Neural cell (in vitro differentiated cells): ENCODE results near the gene RNF20. TPM values are rescaled to one million over a fixed set of nuclear protein-coding genes. Genes with fewer than 3 reads are reported as not detected.

Experiments
- H2AFZ ChIP-seq: fragments of 200-600, 300-800 bp; sonication (generic), shearing (Covaris generic); 2 replicates; pipeline ENCODE4 v1.6.0; 2014; ENCODE audit warnings: low read depth, mild to moderate bottlenecking, antibody characterized with exemption, low read length, moderate library complexity
- H3F3A ChIP-seq: fragments of 200-600 bp; shearing (Covaris generic); 2 replicates; pipeline ENCODE4 v1.6.1; 2016; ENCODE audit warnings: mild to moderate bottlenecking, moderate library complexity, mixed read lengths, antibody characterized with exemption, low read length; ENCODE audit not compliant: insufficient read depth, poor library complexity, severe bottlenecking
- H3K27ac ChIP-seq: fragments of 200-600, 300-800 bp; sonication (generic), shearing (Covaris generic); 2 replicates; pipeline ENCODE4 v1.5.1; 2014; ENCODE audit warnings: mild to moderate bottlenecking, low read length, moderate library complexity
- H3K27me3 ChIP-seq: fragments of 300-800, 200-600 bp; sonication (generic), shearing (Covaris generic); 2 replicates; pipeline ENCODE4 v1.6.0; 2014; ENCODE audit warnings: mild to moderate bottlenecking, low read depth, low read length, moderate library complexity; ENCODE audit not compliant: insufficient read depth
- H3K36me3 ChIP-seq: fragments of 300-800, 200-600 bp; sonication (generic), shearing (Covaris generic); 2 replicates; pipeline ENCODE4 v1.5.1; 2014; ENCODE audit warnings: mild to moderate bottlenecking, antibody characterized with exemption, low read length, moderate library complexity; ENCODE audit not compliant: insufficient read depth
- H3K4me2 ChIP-seq: fragments of 300-800, 200-600 bp; sonication (generic), shearing (Covaris generic); 2 replicates; pipeline ENCODE4 v1.6.0; 2014; ENCODE audit warnings: mild to moderate bottlenecking, low read length
- H3K4me3 ChIP-seq: fragments of 300-800, 200-600 bp; sonication (generic), shearing (Covaris generic); 2 replicates; pipeline ENCODE4 v1.5.1; 2014; ENCODE audit warnings: mild to moderate bottlenecking, low read length, moderate library complexity
- H3K79me2 ChIP-seq: fragments of 200-600 bp; shearing (Covaris generic); replicated peaks from 2 replicates; pipeline ENCODE4 v1.6.0; 2014; ENCODE audit warnings: mild to moderate bottlenecking, low read length, moderate library complexity; ENCODE audit not compliant: insufficient read depth
- H3K9ac ChIP-seq: fragments of 300-800, 200-600 bp; sonication (generic), shearing (Covaris generic); 2 replicates; pipeline ENCODE4 v1.6.1; 2016; ENCODE audit warnings: mild to moderate bottlenecking, low read length, mixed read lengths
- H3K9me2 ChIP-seq: fragments of 200-600 bp; shearing (Covaris generic); 2 replicates; pipeline ENCODE4 v1.6.1; 2016; ENCODE audit warnings: mild to moderate bottlenecking, low read length, mixed read lengths; ENCODE audit not compliant: insufficient read depth
- H3K9me3 ChIP-seq: fragments of 200-600, 300-800 bp; sonication (generic), shearing (Covaris generic); 2 replicates; pipeline ENCODE4 v1.6.1; 2016; ENCODE audit warnings: mild to moderate bottlenecking, mixed run types, low read length, moderate library complexity, mixed read lengths
- H4K20me1 ChIP-seq: fragments of 200-600 bp; shearing (Covaris generic); 2 replicates; pipeline ENCODE4 v1.6.1; 2016; ENCODE audit warnings: mild to moderate bottlenecking, mixed run types; ENCODE audit not compliant: insufficient read depth
- CTCF ChIP-seq: fragments of 450-650 bp; IDR thresholded peaks from 2 replicates; pipeline ENCODE4 v1.5.1; 2014; ENCODE audit warnings: antibody characterized with exemption, mild to moderate bottlenecking, moderate library complexity; ENCODE audit not compliant: poor library complexity, severe bottlenecking
- EP300 ChIP-seq: fragments of 450-650 bp; conservative IDR thresholded peaks from 2 replicates; pipeline ENCODE4 v1.6.1; 2014; ENCODE audit warnings: antibody characterized with exemption, mild to moderate bottlenecking, moderate library complexity; ENCODE audit not compliant: poor library complexity, severe bottlenecking
- EZH2 ChIP-seq: fragments of 200-600, 300-800 bp; shearing (Covaris generic), sonication (generic); IDR thresholded peaks from 2 replicates; pipeline ENCODE4 v1.6.1; 2014; ENCODE audit warnings: antibody characterized with exemption, low read length, borderline replicate concordance, mild to moderate bottlenecking; ENCODE audit not compliant: insufficient read depth, poor library complexity, severe bottlenecking
- MXI1 ChIP-seq: fragments of 450-650 bp; conservative IDR thresholded peaks from 2 replicates; pipeline ENCODE4 v1.6.1; 2014; ENCODE audit warnings: antibody characterized with exemption, mild to moderate bottlenecking; ENCODE audit not compliant: poor library complexity, severe bottlenecking
- POLR2AphosphoS5 ChIP-seq: IDR thresholded peaks from 2 replicates; pipeline ENCODE4 v1.6.1; 2012
- RAD21 ChIP-seq: fragments of 450-650 bp; conservative IDR thresholded peaks from 2 replicates; pipeline ENCODE4 v1.6.1; 2014; ENCODE audit warnings: antibody characterized with exemption, mild to moderate bottlenecking, moderate library complexity
- SMC3 ChIP-seq: fragments of 450-650 bp; conservative IDR thresholded peaks from 2 replicates; pipeline ENCODE4 v1.6.1; 2014; ENCODE audit warnings: antibody characterized with exemption, mild to moderate bottlenecking, moderate library complexity; ENCODE audit not compliant: poor library complexity
- polyA plus RNA-seq: library from polyadenylated mRNA; depleted of rRNA; stranded (reverse); fragments of >200 nt; gene quantifications from 2 replicates; pipeline ENCODE4 v1.2.3, GENCODE V29; 2014

The RNF20 gene
- polyA plus RNA-seq, 1 donor from 2014 or later, result 32.1 TPM

GRCh38 chr9:101593345-101593744 lies 59.7 kb downstream of the RNF20 start:
- Histone ChIP-seq H3K4me2 (no peak overlapping the region), H3K9me2 (no peaks in the 10 kb centered on the region), H4K20me1 (no peaks in the 10 kb centered on the region), H2AFZ (no peak overlapping the region), H3K9ac (no peak overlapping the region), H3K4me3 (no peak overlapping the region), H3K9me3 (no peaks in the 10 kb centered on the region), H3F3A (no peaks in the 10 kb centered on the region), H3K27ac (no peak overlapping the region), H3K79me2 (no peaks in the 10 kb centered on the region), H3K36me3 (no peaks in the 10 kb centered on the region), H3K27me3 (no peaks in the 10 kb centered on the region)
- no peak for TF ChIP-seq SMC3
- TF ChIP-seq EZH2, result no peak
- TF ChIP-seq POLR2AphosphoS5, result no peak

DNA sequence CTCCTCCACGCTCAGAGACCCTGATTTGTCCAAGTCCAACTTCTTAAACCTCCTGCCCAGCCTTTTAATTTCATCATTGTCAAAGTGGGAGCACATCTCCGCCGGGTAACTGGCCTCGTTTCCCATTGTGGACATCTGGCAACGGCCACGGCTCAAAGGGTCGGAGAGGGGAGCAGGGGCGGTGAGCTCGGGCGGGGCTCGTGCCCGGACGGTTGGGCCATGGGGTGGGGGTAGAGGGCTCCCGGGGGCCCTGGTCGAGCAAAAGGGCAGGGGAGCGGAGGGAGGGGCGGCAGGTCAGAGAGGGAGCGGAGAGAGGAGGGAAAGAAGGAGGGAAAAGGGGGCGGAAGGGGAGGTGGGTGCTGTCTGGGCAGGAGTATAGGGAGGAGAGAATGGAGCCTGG lies 61.1 kb downstream of the RNF20 start, which contains the start of gene PPP3R2:
TSS of gene PPP3R2 (minus strand) at position 174 of the 400 bp plus-strand sequence. CDS start at position 126, 48 bp downstream.
- no peak for TF ChIP-seq EZH2
- TF ChIP-seq SMC3, result no peak
- no peak for TF ChIP-seq CTCF
- TF ChIP-seq POLR2AphosphoS5, result no peak
- TF ChIP-seq EP300, result no peak
- Histone ChIP-seq H3K9ac (no peak within 1 kb of the TSS), H2AFZ (no peak within 1 kb of the TSS), H3F3A (no peaks in the 10 kb centered on the region), H3K27ac (no peak within 1 kb of the TSS), H3K9me3 (no peaks in the 10 kb centered on the region), H3K4me2 (no peak within 1 kb of the TSS), H3K9me2 (no peaks in the 10 kb centered on the region), H3K4me3 (no peak within 1 kb of the TSS), H4K20me1 (no peaks in the 10 kb centered on the region), H3K27me3 (no peaks in the 10 kb centered on the region), H3K36me3 (no peaks in the 10 kb centered on the region), H3K79me2 (no peaks in the 10 kb centered on the region)

GRCh38 chr9:101601904-101602765 lies 68.5 kb downstream of the RNF20 start:
- H4K20me1 ChIP-seq, result no peaks in the 10 kb centered on the region
- TF ChIP-seq SMC3, result peak; percentile 89
- TF ChIP-seq EP300, result no peak
- no peak for TF ChIP-seq POLR2AphosphoS5
- TF ChIP-seq CTCF, result peak; percentile 89
- no peak for TF ChIP-seq MXI1
- TF ChIP-seq RAD21, result peak; percentile 89
- H3K79me2 ChIP-seq, result no peaks in the 10 kb centered on the region
- H3K9me3 ChIP-seq, result no peaks in the 10 kb centered on the region
- no peak overlapping the region for H3K27ac ChIP-seq
- no peak overlapping the region for H3K4me2 ChIP-seq
- no peak overlapping the region for H3K9ac ChIP-seq
- no peaks in the 10 kb centered on the region for H3K27me3 ChIP-seq
- no peaks in the 10 kb centered on the region for H3K36me3 ChIP-seq
- no peaks in the 10 kb centered on the region for H3K9me2 ChIP-seq
- H3F3A ChIP-seq, result no peaks in the 10 kb centered on the region
- H3K4me3 ChIP-seq, result no peak overlapping the region
- H2AFZ ChIP-seq, result no peak overlapping the region
